Stimulated activated CD4-positive, alpha-beta T cell treated with anti-CD3 and anti-CD28 coated beads, Interleukin-4, amount 100 ng/mL, for 4 hours (primary cell): ENCODE results near the gene DNER.
"Not testable (repeated sequence)": the region's sequence is repeated elsewhere in the genome, so short reads cannot be mapped to it uniquely, and the experiment has no call there.

Source experiments
- DNase-seq, 2 experiments: peaks; one replicate each; pipeline ENCODE4 v3.0.0-alpha.2; 2020

Gene DNER

DNA sequence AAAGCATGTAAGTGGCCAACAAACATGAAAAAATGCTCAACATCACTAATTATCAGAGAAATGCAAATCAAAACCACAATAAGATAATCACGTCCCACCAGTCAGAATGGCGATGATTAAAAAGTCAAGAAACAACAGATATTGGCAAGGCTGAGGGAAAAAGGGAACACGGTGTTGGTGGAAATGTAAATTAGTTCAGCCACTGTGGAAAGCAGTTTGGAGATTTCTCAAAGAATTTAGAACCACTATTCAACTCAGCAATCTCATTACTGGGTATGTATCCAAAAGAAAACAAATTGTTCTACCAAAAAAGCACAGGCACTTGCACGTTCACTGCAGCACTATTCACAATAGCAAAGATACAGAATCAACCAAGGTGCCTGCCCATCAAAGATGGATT is 341.0 kb downstream of the DNER start:
- DNase-seq, result not testable (repeated sequence)

DNA sequence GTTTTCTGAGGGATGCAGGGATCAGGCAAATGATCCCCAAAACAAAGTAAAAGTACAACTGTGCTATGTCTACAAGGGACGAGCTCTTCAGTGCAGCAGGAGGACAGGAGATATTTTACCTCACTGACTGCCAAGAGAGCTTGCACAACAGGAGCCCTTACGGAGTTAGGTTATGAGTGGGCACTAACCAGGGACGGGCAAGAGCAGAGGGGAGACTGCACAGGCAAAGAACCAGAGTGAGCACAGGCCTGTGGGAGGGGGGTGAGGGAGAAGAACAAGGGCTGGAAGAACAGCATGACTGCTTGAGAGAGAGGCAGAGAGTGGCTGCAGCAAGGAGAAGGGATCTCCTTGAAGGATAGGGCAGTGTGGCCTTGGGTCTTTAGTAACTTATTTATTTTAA is 342.1 kb downstream of the DNER start:
- no peak for DNase-seq

DNA sequence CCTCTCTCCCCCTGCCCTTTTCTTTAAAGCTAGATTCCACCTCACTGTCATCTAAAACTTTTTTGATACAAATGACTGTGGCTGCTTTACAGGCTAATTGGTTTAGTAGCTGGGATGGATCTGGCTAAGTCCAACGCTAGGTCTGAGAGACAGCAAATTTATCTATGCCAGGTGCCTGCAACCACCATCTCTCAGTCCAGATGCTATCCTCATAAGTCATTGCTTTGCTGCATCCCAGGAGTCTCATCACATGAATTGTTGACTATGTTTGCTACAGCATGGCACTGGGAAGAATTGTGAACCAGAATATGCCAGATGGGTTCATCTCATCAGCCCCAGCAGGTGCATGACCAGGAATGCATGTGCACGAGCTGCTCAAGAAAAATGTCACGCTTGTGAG is 343.3 kb downstream of the DNER start:
- no peak for DNase-seq

DNA sequence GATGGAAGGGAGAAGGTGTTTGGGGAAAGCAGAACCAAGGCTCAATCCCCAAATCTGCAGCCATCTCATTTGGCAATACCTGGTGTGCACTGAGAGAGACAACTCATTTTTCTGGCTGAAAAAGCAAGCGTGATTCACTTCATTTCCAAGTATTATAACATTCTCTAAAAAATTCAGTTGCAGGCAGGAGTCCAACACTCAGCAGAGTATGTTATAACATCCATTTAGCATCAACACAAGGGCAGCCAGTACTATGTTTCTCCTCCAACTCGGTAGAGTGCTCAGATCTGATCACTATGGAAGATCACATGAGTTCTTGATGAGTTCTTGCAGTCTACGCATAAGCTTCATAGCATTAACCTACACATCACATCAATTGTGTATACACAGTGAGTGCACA is 343.8 kb downstream of the DNER start:
- no peak for DNase-seq

DNA sequence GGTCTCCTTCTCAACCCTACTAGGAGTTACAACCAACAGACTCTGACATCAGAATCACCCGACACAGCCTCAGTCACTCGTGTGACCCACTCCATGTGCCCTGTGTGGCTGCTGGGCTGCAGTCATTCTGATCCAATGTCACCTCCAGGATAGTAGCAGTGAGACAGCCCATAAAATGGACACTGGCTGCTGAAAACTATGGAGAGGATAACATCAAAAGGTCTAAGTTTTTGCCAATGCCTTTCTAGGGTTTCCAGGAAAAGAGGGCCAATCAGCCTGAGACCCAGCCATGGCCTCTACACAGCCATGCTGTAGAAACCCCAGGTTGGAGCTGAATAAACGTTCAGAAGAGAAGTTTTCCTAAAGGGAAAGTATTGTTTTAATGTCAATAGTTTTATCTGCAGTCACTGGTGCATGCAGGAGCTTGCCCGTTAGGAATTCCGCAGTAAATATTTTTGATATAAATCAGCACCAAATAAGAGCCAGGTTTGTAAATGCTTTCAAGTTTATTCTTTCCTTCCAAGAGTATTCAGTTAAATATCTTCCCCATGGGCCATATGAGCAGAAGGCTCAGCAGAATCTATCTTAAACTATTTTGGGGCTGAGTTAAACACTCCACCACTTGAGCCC is 351.1 kb downstream of the DNER start:
- DNase-seq, result no peak

DNA sequence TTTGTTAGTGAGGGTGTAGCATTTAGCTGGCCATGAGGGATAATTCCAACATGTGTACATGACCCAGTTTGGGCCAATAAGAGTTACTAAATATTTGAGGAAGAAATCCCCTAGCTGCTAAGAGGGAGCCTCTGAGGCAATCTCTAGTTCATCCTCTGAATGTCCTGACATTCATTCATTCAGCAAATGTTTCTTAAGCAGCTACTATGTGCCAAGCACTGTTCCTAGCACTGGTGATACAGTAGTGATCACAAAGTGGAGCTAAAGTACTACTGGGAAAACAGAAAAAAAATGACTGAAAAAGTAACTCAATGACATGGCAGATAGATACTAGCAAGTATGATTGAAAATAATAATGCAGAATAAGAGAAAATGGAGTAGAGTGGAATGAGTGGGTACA is 363.5 kb downstream of the DNER start:
- no peak for DNase-seq

DNA sequence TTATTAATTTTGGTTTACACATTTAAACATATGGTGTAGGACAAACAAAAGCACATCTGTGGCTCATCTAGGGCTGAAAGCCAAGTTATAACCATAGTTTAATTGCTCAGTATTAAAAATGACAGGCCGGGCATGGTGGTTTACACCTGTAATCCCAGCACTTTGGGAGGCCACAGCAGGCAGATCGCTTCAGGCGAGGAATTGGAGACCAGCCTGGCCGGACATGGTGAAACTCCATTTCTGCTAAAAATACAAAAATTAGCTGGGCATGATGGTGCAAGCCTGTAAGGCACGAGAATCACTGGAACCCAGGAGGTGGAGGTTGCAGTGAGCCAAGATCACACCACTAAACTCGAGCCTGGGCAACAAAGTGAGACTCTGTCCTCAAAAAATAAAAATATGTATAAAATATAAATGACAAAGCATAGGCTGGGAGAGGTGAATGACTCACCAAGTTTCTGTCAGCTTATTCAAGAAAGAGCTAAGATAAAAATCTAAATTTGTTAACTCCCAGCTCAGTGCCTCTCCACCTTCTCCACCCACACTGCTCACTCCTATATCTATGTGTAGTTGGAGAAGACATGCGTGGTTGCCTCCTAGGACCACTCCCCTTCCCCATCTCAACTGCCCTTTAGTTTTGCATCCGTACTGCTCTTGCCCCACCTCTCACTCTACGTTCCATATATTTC is 364.1 kb downstream of the DNER start:
- no peak for DNase-seq

DNA sequence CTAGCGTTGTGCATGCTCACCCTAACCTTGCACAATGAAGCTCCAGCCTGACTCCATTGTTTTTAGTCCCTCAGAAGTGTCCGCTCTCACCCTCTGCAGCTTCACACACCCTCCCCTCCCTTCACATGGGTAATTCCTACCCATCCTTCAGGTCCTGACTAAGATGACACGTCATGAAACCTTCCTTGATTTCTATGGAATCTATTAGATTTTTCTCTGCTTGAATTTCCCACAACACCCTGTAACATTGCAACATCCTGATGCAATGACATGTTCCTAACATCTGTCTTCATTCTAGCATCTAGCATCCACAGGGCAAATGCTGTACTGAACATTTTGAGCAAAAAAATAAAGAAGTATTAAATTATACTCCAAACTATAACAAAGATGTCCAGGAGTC is 366.2 kb downstream of the DNER start:
- DNase-seq, result no peak

DNA sequence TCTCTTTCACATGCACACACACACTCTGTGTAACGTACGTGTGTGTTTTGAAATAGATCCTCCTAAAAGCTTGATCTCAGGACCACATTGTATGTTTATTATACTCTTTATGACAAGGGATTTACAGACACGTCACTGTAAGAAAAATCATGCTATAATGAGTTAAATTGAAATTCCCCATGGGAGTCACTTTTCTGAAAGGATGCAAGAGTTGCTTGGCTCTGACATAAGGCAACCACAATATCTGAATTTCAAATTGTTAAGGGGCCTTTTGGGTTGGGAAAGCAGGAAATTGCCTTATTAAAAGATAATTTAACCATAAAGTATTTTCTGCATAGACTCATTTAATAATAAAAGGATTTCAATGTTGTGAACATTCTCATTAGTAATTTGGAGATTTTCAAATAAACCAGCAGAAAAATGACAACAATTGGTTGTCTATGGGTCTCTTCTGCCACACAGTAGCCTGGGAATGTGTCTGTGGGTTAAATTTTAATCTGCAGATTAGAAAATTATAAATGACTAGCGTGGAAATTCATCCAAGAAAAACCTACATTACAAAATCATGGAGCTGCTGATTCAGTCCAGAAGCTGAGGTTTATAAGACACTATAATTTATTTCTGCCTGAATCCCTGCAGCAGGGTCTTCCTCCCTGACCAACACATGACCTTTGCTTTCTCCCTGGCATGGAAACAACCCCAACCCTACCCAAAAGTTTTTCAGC is 367.4 kb downstream of the DNER start:
- DNase-seq, result no peak

DNA sequence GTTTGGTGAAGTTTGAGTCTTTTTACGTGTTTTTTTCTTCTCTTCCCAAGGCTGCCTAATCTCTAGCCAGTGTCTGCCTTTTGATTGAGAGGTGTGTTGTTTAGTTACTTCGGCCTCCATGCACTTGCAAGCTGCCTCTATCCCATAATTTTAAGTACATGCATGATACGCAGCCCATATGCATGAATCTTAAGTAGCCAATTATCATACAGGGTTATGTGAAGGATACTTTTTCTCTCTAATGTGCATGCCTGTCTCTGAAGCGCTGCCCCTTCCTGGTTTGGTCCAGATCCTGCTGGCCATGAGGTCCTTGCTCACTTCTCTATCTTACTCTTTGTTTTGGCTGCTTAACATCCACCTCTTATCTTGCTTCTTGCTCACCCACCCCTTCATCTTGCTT is 369.4 kb downstream of the DNER start:
- no peak for DNase-seq

DNA sequence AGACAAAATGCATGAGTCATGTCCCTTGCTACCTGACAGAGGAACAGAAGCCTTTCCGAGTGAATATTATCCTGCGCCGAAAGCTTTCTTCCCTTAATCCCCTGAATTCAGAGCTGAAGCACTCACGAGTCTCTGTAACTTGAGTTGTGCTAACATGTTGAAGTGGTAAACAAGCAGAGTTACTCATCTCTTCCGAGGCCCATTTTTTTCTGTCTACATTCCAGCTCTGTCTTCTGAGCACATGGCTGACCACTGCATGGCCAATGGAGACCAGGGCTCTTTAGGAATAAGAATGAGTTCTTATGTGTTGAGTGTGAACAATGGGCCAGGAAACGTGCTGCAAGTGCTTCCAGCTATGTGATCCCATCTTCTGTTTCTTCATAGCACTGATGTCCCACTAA is 370.2 kb downstream of the DNER start:
- DNase-seq, result no peak

DNA sequence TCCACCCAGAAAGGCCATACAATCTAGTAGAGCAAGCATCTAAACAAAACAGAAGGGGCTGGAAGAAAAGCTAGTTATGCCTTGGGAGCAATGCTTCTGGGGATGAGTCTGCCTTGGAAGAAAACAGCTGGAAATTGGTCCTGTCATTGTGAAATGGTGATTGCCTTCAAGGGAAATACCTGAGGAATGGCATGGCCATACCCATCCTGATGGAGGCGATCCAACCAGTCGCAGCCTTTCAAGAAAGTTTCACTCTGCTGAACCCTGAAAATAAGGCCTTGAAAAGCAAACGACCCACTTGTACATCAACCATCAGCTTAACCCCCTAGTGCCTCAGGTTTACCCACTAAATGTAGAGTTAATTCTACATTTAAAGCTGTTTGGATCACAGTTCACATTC is 370.7 kb downstream of the DNER start:
- DNase-seq, result no peak

DNA sequence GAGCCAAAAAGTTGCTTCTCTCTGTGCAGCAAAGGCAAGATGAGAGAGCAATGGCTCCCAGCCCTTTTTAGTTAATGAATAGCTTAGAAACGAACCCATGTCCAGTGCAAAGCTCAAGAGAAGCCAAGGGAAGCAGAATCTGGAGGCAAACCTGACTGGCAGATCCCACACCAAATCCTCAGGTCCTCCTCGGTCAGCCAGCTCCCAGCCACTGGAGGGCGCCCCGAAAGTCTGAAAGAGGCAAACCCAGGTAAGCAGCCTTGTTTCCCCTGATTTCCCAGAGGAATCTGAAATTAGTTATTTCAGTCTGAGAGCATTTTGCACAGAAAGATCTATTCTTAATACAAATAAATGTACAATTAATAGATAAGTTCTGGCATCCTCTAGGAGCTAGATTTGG is 372.0 kb downstream of the DNER start:
- no peak for DNase-seq

DNA sequence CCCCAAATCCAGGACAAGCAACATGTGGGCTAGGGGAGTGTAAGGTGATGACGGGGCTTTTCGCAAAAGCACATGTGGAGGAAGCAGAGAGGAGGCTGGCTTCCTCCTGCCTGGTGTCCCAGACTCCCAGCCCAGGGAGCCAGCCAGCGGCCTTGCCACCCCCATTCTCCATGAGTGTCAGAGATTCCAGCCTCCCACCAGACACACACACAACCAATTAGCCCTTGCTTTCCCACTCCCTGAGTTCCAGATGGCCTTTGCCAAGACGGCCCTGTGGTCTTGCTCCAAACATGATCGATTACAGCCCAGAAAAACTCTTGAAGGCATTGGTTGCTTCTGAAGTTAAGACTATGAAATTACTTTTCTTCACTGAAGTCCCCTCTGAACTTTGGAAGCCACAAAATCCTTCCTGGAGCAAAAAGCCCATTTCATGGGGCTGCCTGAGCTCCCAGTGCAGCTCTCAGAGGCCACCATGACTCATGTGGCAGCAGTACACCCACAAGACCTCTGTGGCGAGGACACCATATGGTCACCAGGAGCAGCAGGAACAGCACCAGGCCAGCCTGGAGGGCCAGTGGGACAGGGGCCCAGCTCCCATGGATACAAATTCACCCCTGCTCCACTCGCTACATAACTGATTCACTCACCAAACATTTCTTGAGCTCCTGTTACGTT is 374.1 kb downstream of the DNER start:
- DNase-seq, result no peak

DNA sequence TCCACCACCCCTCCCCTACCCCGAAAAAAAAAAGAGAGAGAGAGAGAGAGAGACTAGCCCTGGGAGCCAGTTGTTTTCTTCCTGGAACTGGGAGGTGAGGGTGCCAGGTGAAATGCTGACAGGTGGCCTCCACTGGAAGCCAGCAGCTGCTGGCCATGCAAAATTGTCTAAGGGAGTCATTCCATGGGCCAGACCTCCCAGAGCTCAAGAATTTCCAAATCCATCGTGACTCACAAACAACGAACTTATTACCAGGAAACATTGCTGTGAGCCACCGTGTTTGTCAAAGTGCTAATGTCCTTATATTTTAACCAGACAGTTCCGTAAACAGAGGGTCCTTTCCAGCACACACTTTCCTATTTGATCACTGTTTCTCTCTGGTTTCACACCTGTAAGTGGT is 374.7 kb downstream of the DNER start:
- DNase-seq, result no peak

DNA sequence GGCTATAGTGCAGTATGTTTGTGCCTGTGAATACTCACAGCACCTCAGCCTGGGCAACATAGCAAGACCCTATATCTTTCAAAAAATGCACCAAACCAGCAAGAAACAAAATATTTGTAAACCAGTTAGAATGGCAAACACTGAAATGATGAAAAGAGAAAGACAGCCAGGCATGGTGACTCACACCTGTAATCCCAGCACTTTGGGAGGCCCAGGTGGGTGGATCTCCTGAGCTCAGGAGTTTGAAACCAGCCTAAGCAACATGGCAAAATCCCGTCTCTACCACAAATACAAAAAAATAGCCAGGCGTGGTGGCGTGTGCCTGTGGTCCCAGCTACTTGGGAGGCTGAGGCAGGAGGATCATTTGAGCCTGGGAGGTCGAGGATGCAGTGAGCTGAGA is 375.2 kb downstream of the DNER start:
- not testable (repeated sequence) for DNase-seq

DNA sequence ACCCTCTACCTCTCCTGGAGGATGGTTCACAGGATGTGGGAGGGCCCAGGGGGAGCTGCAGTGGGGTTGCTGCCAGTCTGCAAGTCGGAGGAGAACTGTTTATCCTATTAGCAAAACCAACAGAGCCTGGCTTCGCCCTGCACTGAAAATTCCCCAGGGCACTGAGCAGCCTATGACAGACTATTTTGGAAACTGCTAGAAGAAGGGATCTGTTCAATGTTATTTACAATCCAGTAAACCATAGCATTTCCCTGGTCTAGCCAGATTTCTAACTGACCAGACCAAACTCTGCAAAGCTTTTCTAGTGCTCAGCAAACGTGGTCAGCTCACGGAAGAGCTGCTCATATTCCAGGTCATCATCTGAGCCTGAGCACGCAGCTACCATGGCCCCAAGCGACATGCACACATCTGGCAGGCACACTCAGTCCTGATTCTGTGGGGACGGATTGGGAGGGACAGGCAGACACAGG is 378.4 kb downstream of the DNER start:
- DNase-seq, result no peak

DNA sequence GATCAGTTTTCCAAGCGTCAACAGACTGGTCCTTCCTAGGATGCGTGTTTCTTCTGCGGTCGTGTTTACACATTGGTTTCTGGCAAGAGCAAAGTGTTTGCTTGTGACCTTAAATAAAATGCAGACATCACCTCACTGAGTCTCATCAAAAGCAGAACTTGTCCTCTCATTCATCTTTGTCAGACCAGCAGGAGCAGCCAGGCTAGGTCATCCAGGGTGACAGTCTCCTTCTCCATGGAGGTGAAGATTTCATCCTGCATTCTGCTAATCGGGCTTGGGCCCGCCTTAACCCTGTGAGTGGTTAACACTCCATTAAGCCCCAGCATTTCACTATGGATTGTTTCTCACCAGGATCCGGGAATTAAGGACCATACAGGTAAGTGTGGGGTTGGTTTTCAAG is 379.0 kb downstream of the DNER start:
- no peak for DNase-seq

DNA sequence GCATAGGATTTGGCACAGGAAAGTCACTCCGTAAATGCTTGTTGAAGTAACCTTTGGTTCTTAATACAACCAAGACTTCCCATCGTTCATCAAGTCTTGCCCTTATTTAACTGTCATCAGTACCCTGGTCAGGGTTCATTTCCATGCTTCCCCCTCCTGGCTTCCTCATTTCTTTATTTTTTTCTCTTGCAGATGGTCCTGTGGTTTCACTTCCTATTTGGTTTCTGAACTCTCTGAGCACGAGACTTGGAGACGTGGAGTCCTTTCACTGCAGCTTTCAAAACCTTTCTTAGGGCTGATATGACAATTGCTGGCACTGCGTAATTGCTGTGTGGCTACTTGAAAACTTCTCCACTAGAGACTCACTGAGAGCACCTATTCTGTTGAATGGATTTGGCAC is 383.4 kb downstream of the DNER start:
- no peak for DNase-seq

DNA sequence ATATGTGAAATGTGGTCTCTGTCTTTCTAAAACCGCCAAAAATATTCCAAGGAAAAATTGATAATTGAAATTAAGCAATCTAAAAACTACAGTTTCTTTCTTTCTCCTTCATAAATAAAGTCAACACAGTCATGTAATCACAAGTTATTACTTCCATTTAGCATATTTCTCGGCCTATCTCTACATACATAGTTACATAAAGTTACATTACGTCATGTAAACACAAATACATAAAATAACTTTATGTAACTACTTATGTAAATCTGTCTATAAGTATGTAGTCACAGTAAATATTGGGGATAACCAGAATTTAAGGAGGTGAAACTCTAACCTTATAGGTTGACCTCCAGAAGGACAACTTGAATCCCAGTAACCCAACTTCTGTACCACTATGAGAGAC is 394.8 kb downstream of the DNER start:
- DNase-seq, result no peak

DNA sequence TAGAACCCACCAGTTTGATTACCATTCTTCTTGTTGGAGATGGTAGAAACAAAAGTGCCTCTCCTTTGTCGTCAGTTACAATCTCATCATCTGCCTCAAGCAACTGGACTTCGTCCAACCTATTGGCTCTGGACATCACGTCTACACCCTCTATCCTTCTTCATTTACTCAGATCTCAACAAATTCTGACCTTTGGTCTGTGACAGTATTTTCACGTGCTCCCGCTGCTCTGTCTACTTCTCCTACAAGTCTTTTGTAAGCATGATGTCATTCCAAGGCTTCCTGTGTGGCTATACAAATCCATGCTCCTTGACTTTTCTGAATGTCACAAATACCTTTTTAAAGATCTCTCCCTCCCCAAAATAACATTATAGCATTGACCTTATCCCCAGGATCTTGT is 400.2 kb downstream of the DNER start:
- no peak for DNase-seq

DNA sequence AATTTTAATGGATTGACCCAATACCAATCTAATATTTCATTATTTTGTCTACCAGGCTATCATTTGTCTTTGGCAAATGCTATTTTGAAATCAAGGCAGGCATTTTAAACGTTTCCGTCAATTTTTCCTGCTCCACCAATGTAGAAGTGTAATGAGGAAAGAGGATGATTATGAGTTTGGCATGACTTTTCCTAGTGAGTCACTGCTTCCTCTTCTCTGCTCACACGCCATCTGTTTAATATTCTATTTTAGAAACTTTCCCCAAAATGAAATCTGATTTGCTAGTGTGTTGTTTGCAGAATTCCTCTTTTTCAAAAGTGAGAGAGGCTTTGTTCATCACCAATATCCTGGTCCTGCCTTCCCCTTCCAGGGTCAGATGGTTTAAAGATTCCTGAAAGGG is 400.8 kb downstream of the DNER start:
- DNase-seq, result no peak
